Stimulated activated CD8-positive, alpha-beta memory T cell treated with anti-CD3 and anti-CD28 coated beads, Interleukin-15, amount 100 ng/mL, for 24 hours (primary cell): Measurements from ENCODE around the gene ATG2A.

Experiments used
- DNase-seq: peaks from one replicate; pipeline ENCODE4 v3.0.0-alpha.2; 2020; ENCODE audit warnings: low read depth

The ATG2A gene

DNA sequence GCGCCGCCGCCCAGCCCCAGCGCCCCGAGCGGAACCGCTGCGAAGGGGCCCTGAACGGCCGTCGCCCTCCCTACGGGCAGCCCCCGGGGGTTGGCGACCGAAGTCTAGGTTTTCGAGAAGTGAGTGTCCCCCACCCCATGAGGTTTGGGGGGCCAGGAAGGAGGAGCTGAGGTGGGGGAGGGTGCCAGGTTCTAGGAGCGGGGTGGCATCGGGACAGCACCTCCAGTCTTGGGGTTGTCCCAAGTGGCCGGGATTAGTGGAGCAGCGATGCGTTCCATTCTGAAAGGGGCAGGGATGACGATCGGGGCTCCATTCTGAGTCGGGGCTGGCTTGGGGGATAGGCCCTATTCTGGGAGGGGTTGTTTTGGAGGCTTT lies 7.9 kb upstream of the ATG2A start:
- DNase-seq: no peak

DNA sequence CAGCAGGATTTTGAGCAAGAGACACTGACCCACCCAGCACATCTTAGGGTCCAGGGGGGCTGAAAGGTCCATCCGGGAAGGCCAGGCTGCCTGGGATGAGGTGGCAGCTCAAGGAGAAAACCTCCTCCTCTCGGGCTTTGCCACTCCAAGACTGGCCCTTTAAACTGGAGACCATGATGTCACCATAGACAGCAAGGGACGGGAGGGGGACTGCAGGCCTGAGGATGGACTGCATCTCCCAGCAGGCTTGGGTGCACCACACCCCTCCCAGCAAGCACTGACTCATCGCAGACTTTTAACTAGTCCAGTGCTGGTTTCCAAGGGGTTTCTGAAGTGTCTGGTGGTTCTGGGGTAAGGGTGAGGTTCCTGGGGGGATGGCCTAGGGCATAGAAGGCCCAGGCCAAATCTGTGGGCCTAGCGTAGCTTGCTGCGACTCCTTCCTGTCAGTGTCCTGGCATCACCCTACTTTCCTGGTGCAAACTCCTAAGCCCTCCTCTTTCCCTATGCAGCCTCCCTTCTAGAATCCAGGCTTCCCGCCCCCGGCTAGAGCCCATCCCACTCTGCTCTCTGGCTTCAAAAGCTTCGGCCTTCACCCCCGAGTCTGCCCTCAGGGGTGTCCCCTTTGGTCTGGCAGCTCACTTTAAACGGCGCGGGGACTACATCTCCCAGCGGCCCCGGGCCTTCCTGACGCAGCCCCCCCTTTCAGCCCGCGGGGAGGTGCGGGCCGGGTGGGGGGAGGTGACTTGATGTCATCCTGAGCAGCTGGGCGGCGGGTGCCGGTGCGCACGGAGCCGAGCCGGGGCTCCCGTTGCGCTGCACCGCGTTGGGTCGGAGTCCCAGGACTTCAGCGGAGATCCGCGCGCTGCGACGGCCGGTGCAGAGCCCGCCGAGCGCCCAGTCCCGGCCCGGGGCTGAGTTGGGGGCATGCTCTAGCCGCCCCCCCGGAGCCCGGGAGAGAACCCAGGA lies 7.2 kb upstream of the ATG2A start, which contains the start of gene PPP2R5B:
TSS of gene PPP2R5B (plus strand) at position 746 of the 966 bp plus-strand sequence. CDS start 1,046 bp downstream, outside the sequence.
- peak; percentile 70 for DNase-seq

DNA sequence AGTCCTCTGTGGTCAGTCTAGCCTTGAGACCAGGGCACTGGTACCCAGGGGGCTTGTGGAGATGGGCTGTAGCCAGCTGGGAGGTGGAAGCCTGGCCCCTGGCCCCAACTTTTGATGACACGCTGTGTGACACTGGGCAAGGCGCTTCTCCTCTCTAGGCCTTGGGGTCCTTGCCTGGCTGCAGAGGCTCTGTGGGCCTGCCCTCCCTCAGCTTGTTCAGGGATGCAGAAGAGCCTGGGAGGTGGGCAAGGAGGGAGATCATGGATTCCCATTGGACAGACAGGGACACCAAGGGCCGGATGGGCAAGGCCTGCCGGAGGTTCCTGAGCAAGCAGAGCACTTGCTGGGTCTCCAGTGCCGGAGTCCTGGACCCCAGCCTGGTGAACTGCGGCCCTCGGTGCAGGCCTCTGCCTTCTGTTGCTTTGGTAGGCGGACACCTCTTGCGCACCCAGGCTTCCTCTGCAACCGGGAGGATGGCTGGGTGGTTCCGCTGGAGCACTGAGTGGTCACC lies 6.2 kb upstream of the ATG2A start:
- DNase-seq: no peak

DNA sequence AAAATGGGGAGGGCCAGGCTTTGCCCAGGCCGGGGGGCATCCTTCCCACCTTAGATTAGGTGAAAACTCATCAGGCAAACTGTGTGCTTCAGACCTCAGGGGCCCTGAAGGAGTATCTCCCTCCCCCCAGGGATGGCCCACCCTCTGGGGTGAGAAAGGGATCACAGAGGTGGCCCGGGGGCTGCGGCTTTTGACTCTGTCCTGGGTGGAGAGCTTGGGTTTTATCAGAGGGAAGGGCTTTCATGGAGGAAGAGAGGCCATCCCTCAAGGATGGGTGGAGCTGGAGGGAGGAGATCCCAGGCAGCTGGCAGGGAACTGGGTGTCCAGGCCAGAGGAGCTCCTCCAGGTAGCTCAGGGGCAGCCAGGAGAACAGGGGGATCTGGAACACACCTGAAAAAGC lies 4.4 kb upstream of the ATG2A start:
- DNase-seq: no peak

DNA sequence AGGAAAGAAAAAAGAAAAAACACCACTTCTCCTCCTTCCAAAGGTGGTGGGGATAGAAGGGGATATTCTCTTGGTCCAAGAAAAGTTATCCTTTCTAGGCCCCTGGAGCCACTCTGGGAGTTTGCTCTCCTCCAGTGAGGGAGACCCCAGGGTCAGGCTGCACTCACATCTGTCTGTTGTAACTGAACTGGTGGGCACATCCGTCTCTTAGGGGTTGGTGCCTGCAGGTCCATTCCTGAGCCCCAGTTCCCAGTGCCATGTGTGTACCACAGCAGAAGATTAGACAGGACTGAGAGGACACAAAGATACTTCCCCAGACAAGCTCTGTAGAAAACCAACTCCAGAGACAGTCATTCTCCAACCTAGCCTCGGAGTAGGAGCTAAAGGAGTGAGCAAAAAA lies 3.1 kb upstream of the ATG2A start:
- DNase-seq: no peak

DNA sequence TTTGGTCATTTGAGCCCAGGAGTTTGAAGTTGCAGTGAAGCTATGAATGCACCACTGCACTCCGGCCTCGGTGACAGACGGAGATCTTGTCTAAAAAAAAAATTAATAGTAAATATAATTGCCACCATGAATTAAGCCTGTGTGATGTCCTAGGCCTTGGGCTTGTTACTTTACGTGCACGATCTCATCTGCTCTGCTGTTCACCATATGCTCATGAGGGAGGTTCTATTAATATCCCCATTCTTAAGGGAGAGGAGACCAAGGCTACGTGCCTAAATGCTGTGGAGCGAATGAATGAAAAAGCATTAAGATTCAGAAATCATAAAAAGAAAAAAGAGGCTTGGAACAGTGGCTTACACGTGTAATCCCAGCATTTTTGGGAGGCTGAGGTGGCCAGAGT lies 2.6 kb upstream of the ATG2A start:
- DNase-seq: no peak

DNA sequence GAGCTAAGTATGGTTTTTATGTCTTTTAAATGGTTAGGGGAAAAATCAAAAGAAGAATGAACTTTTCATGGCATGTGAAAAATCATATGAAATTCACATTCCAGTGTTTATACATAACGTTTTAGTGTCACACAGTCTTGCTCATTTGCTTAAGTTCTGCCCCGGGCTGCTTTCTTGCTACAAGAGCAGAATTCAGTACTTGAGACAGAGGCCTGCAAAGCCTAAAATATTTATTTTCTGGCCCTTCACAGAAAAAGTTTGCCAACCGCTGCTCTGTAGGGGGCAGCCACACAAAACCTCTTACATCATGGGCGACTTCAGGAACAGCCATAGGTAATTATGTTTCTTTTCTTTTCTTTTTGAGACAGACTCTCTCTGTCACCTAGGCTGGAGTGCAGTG lies 1.0 kb upstream of the ATG2A start:
- no peak for DNase-seq

DNA sequence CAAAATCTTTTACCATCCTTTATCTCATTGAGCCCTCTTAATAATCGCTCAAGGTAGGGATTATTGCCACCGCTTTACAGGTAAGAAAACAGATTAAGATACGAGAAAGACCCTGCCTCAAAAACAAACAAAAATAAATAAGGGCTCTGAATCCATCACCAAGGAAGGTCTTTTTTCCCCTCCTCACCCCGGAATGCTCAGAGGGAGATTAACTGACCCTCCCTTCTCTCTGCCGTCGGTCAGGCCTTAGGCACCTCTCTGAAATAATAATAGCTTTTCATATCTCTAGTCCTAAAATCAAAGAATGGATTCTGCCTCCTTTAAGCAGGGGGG lies 620 bp upstream of the ATG2A start:
- DNase-seq: no peak

DNA sequence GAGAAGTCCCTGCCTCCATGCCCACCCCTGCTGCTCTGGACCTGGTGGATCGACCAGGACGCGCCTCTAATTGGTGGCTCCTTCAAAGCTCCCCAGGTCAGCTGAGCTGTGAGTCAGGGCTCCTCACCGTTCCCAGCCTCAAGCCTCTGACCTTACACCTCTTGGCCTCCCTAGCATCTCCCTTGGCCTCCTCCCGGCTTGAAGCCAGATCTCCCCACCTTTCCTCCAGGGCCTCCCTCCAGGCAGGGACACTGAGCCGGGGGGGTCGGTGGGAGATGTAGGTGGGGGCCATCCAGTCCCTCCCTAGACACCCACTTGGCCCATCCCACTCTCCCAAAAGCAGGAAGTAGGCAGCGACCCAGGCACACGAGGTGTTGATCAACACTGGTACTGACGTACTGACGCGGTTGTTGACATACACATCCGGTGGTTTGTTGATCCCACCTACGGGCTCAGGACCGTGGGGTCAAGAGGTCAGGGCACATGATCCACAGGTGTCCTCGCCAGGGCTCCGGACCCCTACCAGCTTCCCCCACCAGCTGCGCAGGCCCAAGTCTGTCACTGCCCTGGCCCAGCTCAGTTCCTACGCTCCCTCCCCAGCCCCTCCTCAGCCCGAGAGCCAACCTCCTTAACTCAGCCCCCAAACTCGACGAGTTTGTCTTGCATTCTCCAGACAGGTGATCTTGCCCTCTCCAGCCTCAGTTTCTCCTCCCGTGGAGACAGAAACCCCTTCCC lies 802 bp downstream of the ATG2A start:
- DNase-seq: no peak

DNA sequence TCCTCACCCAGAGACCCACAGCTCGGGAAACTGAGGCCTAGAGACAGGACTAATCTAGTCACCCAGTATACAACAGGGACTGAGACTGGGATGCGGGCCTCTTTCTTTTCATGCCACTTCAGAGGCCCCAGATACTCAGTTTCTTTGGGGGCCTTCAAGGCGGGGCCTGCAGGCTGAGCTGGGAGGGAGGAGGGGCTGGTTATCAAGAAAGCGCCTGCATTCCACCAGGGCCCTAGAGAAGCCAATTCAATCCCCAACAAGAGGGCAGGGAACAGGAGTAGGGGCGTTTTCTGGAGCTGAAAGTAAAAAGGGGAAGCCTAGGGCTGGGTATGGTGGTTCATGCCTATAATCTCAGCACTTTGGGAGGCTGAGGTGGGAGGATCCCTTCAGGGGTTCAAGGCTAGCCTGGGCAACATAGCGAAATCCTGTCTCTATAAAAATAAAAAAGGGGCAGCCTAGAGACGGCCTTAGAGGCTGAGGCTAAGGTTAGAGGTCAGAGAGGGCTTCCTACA lies 1.6 kb downstream of the ATG2A start:
- no peak for DNase-seq

DNA sequence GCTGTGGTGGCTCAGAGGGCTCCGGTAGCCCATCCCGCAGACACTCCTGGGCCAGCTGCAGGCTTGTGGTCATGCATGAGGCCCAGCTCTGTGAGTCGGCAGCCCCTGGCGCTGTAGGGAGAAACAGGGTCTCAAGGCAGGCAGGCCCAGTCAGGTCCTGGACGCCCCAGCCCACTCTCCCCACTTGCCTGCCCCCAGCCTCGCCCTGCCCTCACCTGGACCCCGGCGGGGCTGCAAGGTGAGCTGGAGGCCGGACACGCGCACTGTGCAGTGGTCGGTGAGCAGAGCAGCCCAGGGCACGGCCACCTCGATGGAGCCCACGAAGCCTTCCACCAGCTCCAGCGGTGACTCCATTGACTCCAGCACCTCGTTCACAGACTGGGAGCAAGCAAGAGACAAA lies 2.9 kb downstream of the ATG2A start:
- DNase-seq: no peak

DNA sequence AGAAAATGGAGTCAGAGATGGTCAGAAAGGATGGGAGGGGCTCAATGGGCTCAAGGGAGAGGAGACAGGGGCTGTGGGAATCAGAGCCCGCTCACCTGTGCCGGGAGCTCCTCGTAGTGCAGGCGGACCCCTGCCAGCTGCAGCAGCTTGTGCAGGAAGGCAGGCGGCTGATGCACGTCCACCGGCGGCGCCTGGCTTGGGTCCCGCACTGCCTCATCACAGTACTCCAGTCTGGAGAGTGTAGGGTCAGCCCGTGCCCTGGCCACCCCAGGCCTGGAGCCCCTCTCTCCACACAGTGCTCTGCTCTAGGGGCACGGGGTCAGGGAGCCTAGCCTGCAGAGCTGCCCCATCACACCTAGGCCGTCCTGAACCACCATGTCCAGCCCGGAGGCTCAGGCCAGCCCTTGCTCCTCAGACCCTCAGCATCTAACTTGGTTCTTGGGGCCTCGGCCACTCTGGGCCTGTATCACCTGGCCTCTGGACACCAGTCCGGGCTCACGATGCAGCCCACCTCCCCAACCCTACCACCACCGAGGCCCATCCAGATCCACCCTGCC lies 3.8 kb downstream of the ATG2A start:
- DNase-seq: no peak

DNA sequence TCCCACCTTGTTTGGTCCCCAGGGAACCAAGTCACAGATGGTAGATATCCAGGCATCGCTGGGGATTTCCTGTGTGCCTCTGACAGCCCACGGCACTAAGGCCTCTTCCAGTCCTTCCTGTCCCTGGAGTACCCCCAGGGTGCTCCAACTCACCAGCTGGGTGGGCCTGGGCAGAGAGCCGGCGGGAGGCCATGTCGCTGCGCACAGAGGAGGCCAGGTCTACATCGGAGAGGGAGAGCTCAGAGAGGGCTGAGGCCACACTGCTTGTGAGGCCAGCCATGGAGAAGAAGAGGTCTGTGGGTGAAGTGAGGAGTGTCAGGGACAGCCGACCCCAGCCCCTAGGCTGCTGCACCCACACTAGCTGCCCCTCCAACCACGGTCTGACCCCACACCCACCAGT lies 5.3 kb downstream of the ATG2A start:
- no peak for DNase-seq

DNA sequence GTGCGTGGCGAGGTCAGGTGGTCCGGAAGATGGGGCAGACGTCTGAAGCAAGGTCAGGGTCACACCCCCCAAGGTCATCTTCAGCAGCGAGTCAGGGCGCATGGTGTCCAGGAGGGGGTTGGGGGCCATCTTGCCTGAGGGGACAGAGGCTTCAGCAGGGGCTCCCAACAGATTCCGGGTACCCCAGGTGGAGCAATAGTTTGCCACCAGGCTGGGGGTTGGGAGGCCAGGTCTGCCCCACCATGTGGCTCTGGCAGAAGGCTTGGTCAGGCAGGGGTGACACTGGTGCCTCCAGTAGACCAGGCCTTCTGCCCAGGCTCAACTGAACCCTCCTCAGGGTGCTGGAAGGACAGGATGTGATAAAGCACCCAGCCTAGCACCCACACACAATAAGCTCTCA lies 5.9 kb downstream of the ATG2A start:
- no peak for DNase-seq

DNA sequence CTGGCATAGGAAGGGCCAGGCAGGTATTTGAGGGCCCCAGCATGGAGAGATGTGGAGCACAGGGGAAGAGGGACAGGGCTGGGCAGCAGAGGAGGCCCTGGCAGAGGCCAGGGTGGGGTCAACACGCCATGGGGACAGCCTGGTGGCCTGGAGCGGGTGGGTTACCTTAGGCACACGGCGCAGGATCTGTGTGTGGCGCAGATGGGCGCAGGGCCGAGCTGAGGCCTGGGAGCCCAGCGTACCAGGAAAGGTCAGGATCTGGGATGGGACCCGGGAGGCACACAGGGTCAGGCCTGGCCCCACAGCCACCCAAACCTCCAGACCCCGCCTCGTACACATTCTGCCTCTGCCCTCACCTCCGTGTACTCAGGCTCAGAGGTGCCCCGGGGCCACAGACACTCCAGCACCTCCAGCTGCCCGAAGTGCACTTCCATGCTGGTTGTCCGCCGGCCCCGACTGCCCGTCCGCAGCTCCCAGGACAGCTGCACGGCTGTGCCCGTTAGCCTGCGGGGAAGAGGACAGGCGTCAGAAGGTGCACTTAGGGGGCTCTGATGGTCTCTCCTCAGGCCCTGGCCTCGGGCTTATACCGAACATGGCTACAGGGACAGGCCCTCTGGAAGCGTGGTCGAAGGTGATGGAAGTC lies 6.4 kb downstream of the ATG2A start:
- DNase-seq: no peak

DNA sequence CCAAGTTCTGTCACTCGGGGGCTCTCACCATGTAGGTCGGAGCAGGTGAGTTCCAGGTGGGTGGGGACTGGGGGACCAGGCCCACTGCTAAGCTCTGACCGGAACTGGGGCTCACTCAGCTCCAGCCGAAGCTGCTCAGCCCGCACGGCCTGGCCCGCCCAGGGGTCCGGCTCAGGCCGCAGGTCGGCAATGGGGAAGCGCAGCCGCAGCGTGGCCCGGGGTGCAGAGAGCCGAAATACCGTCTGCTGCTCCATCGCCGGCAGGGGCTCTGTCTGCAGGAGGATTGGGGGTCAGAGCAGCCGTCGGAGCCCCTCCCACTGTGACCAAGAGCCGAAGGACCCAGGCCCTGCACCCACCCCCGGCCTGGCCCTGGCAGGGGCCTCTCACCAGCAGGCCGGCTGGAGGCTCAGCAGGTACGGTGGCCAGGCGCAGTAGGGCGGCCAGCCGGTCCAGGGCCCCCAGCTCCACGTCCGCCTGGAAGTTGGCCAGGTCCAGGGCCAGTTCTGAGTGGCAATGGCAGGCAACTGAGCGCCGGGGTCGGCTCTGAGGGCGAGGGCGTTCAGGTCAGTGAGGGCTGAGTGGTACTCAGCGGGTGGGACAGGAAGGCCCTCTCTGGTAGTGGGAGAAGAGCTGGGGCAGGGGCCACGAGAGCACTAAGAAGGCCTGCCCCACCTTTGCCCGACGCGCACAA lies 7.2 kb downstream of the ATG2A start:
- DNase-seq: no peak

DNA sequence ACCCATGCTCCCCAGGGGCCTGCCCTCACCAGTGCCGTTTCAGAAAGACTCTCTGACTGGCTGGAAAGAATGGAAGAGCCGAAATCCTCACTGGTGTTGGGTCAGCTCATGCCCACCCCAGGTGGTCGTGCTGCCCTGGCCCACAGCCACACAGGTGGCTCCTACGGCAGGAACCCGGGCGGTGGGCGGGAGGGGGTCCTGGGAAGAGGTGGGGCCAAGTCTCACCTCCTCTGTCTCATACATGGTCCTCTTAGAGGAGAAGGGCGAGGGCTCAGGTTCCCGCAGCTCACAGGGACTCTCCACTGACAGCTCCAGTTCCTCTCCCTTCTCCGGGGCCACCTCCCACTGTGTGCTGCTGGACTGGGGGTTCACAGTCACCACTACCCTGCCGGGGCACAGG lies 8.2 kb downstream of the ATG2A start:
- DNase-seq: no peak

DNA sequence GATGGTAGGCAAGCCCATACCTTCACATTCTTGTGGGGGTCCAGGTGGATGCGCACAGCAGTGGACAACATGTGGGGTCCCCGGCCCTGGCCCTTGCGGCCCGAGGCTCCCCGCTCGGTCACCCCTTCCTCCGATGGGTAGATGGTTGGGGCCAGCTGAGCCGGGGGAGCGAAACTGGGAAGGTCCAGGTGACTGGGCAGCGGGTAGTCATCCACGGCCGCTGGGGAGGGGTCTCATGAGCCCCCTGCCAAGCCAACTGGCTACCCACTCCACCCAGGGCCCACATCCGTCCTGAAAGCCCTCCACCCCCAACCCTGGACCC lies 10.7 kb downstream of the ATG2A start:
- DNase-seq: no peak

DNA sequence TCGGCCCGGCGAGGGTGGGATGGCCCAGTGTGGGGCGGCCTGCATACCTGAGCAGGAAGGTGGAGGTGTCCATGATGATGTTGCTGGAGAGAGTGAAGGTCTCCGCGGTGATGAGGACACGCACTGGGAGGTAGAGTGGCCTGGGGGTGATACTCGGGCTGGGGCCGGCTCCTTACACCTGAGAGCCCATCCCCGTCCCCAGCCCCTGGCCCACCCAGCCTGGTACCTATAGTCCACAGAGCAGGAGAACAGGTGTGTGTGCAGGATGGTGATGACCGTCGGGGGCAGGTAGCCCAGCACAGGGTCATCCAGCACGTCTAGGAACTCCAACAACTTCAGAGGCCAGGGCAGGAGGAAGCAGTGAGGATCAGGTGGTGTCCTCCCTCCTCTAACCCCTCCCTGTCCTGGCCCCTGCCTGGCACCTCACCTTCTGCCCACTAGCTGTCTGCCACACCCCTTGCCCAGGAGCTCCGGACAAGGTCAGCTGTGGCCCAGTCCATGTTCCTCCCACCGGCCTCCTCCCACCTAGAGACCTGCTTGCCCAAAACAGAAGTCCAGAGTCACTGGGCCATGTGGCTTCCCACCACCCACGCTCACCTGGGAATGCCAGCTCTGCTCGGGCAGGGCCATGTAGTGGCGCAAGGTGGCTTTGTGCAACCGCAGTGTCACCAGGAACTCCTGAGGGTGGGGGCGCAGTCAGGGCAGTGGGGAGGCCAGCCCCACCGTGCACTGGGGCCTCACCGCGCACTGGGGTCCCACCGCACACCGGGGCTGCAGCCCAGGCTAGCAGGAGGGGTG lies 11.3 kb downstream of the ATG2A start:
- no peak for DNase-seq

DNA sequence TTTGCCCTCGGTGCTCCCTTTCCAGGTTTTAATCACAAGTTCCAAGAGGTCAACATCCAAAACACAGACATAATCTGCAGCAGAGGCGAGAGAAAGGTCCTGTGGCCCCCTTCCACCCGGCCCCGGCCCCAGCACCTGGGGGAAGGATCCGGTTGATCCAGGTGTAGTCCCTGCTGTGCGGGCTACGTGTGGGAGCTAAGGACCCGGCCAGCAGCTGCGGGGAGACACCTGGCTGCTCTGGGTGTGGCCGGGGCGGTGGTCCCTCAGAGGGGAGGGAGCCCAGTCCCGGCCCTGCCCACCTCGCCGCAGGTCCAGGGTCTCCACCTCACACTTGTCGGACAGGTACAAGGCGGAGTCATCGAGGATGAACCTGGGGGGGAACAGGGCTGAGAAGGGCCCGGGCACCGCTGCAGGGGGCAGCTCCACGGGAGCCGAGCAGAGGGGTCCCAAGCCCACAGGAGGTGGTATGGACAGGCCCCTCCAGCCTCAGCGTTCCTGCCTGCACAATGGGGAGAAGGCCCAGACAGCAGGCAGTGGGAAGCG lies 13.6 kb downstream of the ATG2A start:
- no peak for DNase-seq
